HEK293 (cell line): ENCODE results near the gene ASPHD1.

ENCODE experiments used
- GFI1B ChIP-seq: fragments of 450-650 bp; formaldehyde crosslinking; IDR thresholded peaks from 2 replicates; pipeline ENCODE4 v1.5.1; 2016; ENCODE audit warnings: missing biosample characterization, missing genetic modification characterization
- HOXC10 ChIP-seq: sonication (generic); formaldehyde crosslinking; IDR thresholded peaks from 2 replicates; pipeline ENCODE4 v1.8.1; 2023; ENCODE audit warnings: mild to moderate bottlenecking, missing genetic modification reagents
- HOXD13 ChIP-seq: sonication (generic); formaldehyde crosslinking; IDR thresholded peaks from 2 replicates; pipeline ENCODE4 v1.8.0; 2022; ENCODE audit warnings: missing genetic modification reagents, borderline replicate concordance
- KLF17 ChIP-seq: fragments of 450-650 bp; formaldehyde crosslinking; IDR thresholded peaks from 2 replicates; pipeline ENCODE4 v1.5.1; 2016; ENCODE audit warnings: missing biosample characterization, missing genetic modification characterization
- KLF7 ChIP-seq: fragments of 450-650 bp; formaldehyde crosslinking; IDR thresholded peaks from 2 replicates; pipeline ENCODE4 v1.5.1; 2016; ENCODE audit warnings: missing biosample characterization, missing genetic modification characterization, borderline replicate concordance
- KLF8 ChIP-seq: fragments of 450-650 bp; formaldehyde crosslinking; IDR thresholded peaks from 2 replicates; pipeline ENCODE4 v1.5.1; 2016; ENCODE audit warnings: missing biosample characterization, missing genetic modification characterization
- PRDM10 ChIP-seq: fragments of 450-650 bp; formaldehyde crosslinking; IDR thresholded peaks from 2 replicates; pipeline ENCODE4 v1.5.1; 2016; ENCODE audit warnings: missing biosample characterization, missing genetic modification characterization
- SCRT1 ChIP-seq: fragments of 450-650 bp; formaldehyde crosslinking; IDR thresholded peaks from 2 replicates; pipeline ENCODE4 v1.5.1; 2016; ENCODE audit warnings: missing biosample characterization, missing genetic modification characterization, borderline replicate concordance
- TSHZ1 ChIP-seq: fragments of 450-650 bp; formaldehyde crosslinking; IDR thresholded peaks from 2 replicates; pipeline ENCODE4 v1.5.1; 2016; ENCODE audit warnings: missing biosample characterization, missing genetic modification characterization, borderline replicate concordance
- ZBTB21 ChIP-seq: fragments of 450-650 bp; formaldehyde crosslinking; IDR thresholded peaks from 2 replicates; pipeline ENCODE4 v1.5.1; 2017; ENCODE audit warnings: missing biosample characterization, missing genetic modification characterization
- ZBTB26 ChIP-seq: fragments of 450-650 bp; formaldehyde crosslinking; optimal IDR thresholded peaks from 2 replicates; pipeline ENCODE3; 2016; ENCODE audit warnings: missing biosample characterization, mild to moderate bottlenecking, missing genetic modification characterization
- ZBTB44 ChIP-seq: fragments of 450-650 bp; IDR thresholded peaks from 2 replicates; pipeline ENCODE4 v1.5.1; 2018; ENCODE audit warnings: missing biosample characterization, mild to moderate bottlenecking, missing genetic modification characterization
- ZBTB48 ChIP-seq: fragments of 450-650 bp; formaldehyde crosslinking; IDR thresholded peaks from 2 replicates; pipeline ENCODE4 v1.5.1; 2016; ENCODE audit warnings: missing biosample characterization, missing genetic modification characterization
- ZBTB49 ChIP-seq: fragments of 450-650 bp; formaldehyde crosslinking; IDR thresholded peaks from 2 replicates; pipeline ENCODE4 v1.5.1; 2016; ENCODE audit warnings: missing biosample characterization, missing genetic modification characterization, low read depth
- ZNF302 ChIP-seq: fragments of 450-650 bp; formaldehyde crosslinking; IDR thresholded peaks from 2 replicates; pipeline ENCODE4 v1.5.1; 2016; ENCODE audit warnings: missing biosample characterization, missing genetic modification characterization, low read depth
- ZNF311 ChIP-seq: fragments of 450-650 bp; formaldehyde crosslinking; IDR thresholded peaks from 2 replicates; pipeline ENCODE4 v1.5.1; 2017; ENCODE audit warnings: missing biosample characterization, missing genetic modification characterization, borderline replicate concordance
- ZNF362 ChIP-seq: fragments of 450-650 bp; formaldehyde crosslinking; IDR thresholded peaks from 2 replicates; pipeline ENCODE4 v1.5.1; 2016; ENCODE audit warnings: missing biosample characterization, missing genetic modification characterization
- ZNF426 ChIP-seq: fragments of 450-650 bp; formaldehyde crosslinking; IDR thresholded peaks from 2 replicates; pipeline ENCODE4 v1.5.1; 2017; ENCODE audit warnings: missing biosample characterization, missing genetic modification characterization, mild to moderate bottlenecking, inconsistent platforms, moderate library complexity
- ZNF747 ChIP-seq: fragments of 450-650 bp; formaldehyde crosslinking; IDR thresholded peaks from 2 replicates; pipeline ENCODE4 v1.5.1; 2016; ENCODE audit warnings: missing biosample characterization, missing genetic modification characterization
- ZNF777 ChIP-seq: fragments of 450-650 bp; formaldehyde crosslinking; IDR thresholded peaks from 2 replicates; pipeline ENCODE4 v1.5.1; 2017; ENCODE audit warnings: missing biosample characterization, missing genetic modification characterization, borderline replicate concordance

Gene ASPHD1

GRCh38 chr16:29925781-29926710 lies 25.8 kb downstream of the ASPHD1 start, which contains the start of gene KCTD13 (continued):
- TF ChIP-seq ZBTB44 (no peak), GFI1B (tag by site-specific recombination) (0 out of 2 replicates have a peak, but pooled peaks have one; percentile 40), ZBTB26 (tag by site-specific recombination) (peak; percentile 74), ZNF311 (tag by site-specific recombination) (no peak), ZNF777 (tag by site-specific recombination) (peak; percentile 92), PRDM10 (tag by site-specific recombination) (peak; percentile 52), SCRT1 (tag by site-specific recombination) (peak; percentile 97), ZBTB49 (peak; percentile 81; the same call in 1 of the 2 replicates), ZNF362 (no peak), HOXC10 (no peak), TSHZ1 (tag by site-specific recombination) (no peak), ZBTB21 (tag by site-specific recombination) (peak; percentile 22), KLF7 (no peak), ZNF302 (tag by site-specific recombination) (no peak), KLF17 (tag by site-specific recombination) (no peak), KLF8 (tag by site-specific recombination) (peak; percentile 71; the same call in 1 of the 2 replicates), ZNF747 (no peak), HOXD13 (CRISPR knock-in tag) (no peak), ZNF426 (tag by site-specific recombination) (no peak), ZBTB48 (tag by site-specific recombination) (no peak)
